Activated CD4-positive, CD25-positive, alpha-beta regulatory T cell treated with anti-CD3 and anti-CD28 coated beads, Interleukin-2, amount 50 U/mL, for 16 hours (primary cell): Measurements from ENCODE around the gene UHRF1.
A peak's percentile ranks its signal among the peaks of the same experiment; 100 is the strongest.
"Not testable (repeated sequence)": the region's sequence is repeated elsewhere in the genome, so short reads cannot be mapped to it uniquely, and the experiment has no call there.

ENCODE experiments used
- DNase-seq: peaks from one replicate; pipeline ENCODE4 v3.0.0-alpha.2; 2020; ENCODE audit warnings: low read depth, low spot score

The UHRF1 gene

DNA sequence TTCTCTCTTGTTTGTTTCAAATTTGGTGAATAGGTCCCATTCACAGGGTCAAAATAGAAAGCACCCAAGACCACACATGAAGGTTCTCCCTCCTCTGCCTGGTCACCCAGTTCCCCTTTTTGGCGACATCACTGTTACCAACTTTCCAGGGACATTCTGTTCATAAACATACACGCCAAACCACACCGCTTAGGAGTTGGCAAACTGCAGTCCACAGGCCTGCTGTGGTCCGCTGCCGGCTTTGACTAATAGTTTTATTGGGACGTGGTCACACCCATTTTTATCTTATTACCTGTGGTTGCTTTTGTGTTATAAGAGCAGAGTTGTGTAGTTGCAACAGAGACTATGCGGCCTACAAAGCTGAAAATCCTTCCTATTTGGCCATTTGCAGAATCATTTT lies 24.2 kb downstream of the UHRF1 start:
- no peak for DNase-seq

DNA sequence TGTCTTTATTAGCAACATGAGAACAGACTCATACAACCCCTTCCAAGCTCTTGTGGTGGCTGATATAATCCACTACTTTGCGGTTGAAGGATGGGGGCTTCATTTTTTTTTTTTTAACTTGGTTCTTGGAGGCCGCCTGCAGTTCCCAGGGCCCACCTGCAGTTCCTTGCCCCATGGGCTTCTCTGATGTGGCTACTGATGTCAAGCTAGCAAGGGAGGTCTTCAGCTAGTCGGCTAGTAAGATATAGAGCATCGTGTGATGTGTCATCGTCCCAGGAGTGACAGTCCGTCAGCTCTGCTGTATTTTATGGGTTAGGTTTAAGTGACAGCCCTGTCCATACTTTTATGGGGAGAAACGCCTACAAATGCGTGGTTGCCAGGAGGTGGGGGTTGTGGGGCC lies 26.1 kb downstream of the UHRF1 start:
- DNase-seq, result no peak

- no peak for DNase-seq
Observed at GRCh38 chr19:4937060-4937459, 27.8 kb downstream of the UHRF1 start.

DNA sequence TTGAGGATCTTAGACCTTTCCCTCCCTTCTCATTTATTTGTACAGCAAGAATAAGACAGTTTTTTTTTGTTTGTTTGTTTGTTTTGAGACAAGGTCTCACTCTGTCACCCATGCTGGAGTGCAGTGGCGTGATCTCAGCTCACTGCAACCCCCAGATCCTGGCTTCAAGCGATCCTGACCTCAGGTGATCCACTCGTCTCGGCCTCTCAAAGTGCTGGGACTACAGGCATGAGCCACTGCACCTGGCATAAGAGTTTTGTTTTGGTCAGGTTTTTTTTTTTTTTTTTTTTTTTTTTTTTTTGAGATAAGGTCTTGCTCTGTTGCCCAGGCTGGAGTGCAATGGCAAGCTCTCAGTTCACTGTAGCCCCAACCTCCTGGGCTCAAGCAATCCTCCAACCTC lies 29.2 kb downstream of the UHRF1 start:
- DNase-seq, result not testable (repeated sequence)

- no peak for DNase-seq
Observed at GRCh38 chr19:4939466-4939865, 30.2 kb downstream of the UHRF1 start.

- not testable (repeated sequence) for DNase-seq
Observed at GRCh38 chr19:4941638-4942169, 32.4 kb downstream of the UHRF1 start.

DNA sequence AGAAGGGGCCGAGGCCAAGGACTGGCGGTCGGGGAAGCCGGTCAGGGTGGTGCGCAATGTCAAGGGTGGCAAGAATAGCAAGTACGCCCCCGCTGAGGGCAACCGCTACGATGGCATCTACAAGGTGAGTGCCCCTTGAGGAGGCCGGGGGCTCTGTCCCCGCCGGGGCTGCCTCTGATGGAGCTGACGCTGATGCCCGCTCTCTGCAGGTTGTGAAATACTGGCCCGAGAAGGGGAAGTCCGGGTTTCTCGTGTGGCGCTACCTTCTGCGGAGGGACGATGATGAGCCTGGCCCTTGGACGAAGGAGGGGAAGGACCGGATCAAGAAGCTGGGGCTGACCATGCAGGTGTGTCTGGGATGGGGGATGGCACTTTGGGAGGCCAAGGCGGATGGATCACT lies 41.3 kb downstream of the UHRF1 start:
- not testable (repeated sequence) for DNase-seq

GRCh38 chr19:4951656-4952055 lies 42.4 kb downstream of the UHRF1 start:
- DNase-seq, result no peak

GRCh38 chr19:4952945-4953344 lies 43.6 kb downstream of the UHRF1 start:
- no peak for DNase-seq

DNA sequence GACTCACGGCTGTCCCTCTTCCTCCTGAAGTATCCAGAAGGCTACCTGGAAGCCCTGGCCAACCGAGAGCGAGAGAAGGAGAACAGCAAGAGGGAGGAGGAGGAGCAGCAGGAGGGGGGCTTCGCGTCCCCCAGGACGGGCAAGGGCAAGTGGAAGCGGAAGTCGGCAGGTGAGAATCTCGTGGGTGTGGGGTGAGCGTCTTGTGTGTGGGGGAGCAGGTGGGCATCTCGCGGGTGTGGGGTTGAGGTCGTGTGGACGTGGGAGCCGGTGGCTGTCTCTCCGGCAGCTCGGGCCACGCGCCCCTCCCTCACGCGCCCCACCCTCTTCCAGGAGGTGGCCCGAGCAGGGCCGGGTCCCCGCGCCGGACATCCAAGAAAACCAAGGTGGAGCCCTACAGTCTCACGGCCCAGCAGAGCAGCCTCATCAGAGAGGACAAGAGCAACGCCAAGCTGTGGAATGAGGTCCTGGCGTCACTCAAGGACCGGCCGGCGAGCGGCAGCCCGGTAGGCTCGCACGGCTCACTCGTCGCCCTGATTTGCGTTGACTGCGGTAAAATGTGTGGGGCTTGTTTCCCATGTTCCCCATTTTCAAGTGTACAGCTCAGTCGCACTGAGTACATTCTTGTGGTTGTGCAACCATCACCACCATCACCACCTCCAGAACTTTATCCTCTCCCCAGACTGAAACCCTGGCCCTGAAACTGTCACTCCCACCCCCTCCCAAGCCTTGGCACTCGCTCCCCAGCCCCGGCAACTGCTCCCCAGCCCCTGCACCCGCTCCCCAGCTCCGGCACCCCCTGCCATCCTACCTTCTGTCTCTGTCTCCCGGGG lies 45.2 kb downstream of the UHRF1 start:
- not testable (repeated sequence) for DNase-seq

- no peak for DNase-seq
Observed at GRCh38 chr19:4955274-4955673, 46.0 kb downstream of the UHRF1 start.

GRCh38 chr19:4957981-4958380 lies 48.7 kb downstream of the UHRF1 start:
- no peak for DNase-seq

- no peak for DNase-seq
Observed at GRCh38 chr19:4962085-4962619, 52.9 kb downstream of the UHRF1 start.

DNA sequence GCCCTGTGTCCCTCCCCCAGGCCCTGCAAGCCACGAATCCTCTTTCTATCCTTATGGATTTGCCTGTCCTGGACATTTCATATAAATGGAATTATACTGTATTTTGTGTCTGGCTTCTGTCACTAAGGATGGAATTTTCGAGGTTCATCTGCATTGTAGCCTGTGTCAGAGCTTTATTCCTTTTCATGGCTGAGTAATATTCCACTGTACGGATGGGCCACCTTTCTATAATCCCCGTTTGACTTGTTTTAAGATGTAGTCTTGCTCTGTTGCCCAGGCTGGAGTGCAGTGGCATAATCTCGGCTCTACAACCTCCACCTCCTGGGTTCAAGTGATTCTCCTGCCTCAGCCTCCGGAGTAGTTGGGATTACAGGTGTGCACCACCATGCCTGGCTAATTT lies 55.8 kb downstream of the UHRF1 start:
- no peak for DNase-seq

DNA sequence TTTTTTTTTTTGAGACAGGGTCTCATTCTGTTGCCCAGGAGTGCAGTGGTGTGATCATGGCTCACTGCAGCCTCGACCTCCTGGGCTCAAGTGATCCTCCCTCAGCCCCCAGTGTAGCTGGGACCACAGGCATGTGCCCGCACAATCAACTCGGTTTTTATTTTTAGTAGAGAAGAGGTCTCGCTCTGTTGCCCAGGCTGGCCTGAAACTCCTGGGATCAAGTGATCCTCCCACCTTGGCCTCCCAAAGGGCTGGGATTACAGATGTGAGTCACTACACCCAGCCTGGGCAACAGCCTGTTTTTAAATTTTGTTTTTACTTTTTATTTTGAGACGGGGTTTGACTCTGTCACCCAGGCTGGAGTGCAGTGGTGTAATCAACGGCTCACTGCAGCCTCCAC lies 57.3 kb downstream of the UHRF1 start:
- no peak for DNase-seq

- no peak for DNase-seq
Observed at GRCh38 chr19:4967738-4968461, 58.6 kb downstream of the UHRF1 start.

DNA sequence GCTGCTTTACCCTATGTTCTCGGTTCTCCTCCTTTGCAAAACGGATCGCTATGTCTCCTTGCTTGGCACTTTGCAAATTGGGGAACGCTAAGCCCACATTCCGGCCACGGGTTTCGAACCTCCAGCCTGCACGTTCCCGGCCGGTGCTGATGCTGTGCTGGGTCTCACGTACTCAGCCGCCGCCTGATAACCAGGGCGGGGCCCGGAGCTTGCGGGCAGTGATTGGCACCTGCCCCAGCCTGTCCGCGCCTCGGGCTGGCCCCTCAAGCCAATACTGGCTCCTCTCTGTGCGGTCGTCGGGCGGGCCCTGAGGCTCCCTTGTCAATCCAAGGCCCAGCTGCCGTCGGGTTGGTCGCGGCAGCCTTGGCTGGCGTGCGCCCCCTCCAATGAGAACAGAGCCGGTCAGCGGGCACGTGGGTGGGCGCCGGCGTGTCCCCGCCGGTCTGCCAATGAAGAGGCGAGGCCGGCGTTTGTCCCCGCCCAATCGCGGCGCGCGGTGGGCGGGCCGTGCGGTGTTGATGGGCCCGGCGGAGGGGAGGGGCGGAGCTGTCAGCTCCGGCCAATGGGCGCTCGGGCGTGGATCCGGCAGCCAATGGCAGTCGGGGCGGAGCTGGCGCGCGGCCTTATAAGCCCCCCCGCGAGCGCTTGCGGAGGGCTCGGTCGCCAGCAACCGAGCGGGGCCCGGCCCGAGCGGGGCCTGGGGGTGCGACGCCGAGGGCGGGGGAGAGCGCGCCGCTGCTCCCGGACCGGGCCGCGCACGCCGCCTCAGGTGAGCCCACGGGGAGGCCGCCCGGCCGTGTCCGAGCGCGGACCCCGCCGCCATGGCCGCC lies 59.4 kb downstream of the UHRF1 start, which contains the start of gene KDM4B:
KDM4B (plus strand) TSS at position 652 of the 830 bp plus-strand sequence. CDS start 63,778 bp downstream, outside the sequence.
- peak; percentile 96 for DNase-seq

GRCh38 chr19:4969292-4969771 lies 60.0 kb downstream of the UHRF1 start:
- no peak for DNase-seq

- no peak for DNase-seq
Observed at GRCh38 chr19:4969772-4970531, 60.7 kb downstream of the UHRF1 start.
